SK-N-SH (cell line): ENCODE data around the gene ABO. TPM values are rescaled to one million over a fixed set of nuclear protein-coding genes. Genes with fewer than 3 reads are reported as not detected.

Experiments
- CTCF ChIA-PET: fragments of 300-600, 350-600 bp; formaldehyde crosslinking; extraction: SDS; loops from one replicate; lab custom pipeline; 2021; lab: Yijun Ruan, JAX
- POLR2A ChIA-PET: fragments of 350-600 bp; sonication (Branson Sonifier 250); formaldehyde crosslinking; extraction: SDS; loops from one replicate; lab custom pipeline; 2020; ENCODE audit warnings: antibody characterized with exemption, inconsistent platforms; lab: Yijun Ruan, JAX
- DNase-seq: peaks from one replicate; pipeline ENCODE4 v3.0.0; 2012
- H2AFZ ChIP-seq: fragments of 200-600 bp; sonication (generic); 2 replicates; pipeline ENCODE4 v1.8.1; 2016; ENCODE audit warnings: antibody characterized with exemption, mild to moderate bottlenecking, low read depth
- H3F3A ChIP-seq: fragments of 200-600 bp; sonication (generic); replicated peaks from 2 replicates; pipeline ENCODE3; 2016; ENCODE audit warnings: antibody characterized with exemption, mild to moderate bottlenecking; ENCODE audit not compliant: insufficient read depth
- H3K27ac ChIP-seq, 2 experiments: fragments of 200-500 bp in 1 of 2; fragments of 200-600 bp in 1 of 2; sonication (Bioruptor generic) in 1 of 2; sonication (generic), shearing (Covaris generic) in 1 of 2; 2 replicates each; pipeline versions ENCODE4 v1.5.1 to v1.6.1; 2014 to 2016; ENCODE audit warnings: low read depth in 2 of 2, inconsistent platforms in 1 of 2, low read length in 1 of 2, mild to moderate bottlenecking in 1 of 2, mixed read lengths in 1 of 2
- H3K27me3 ChIP-seq: fragments of 200-600 bp; sonication (generic), shearing (Covaris generic); 2 replicates; pipeline ENCODE4 v1.6.1; 2016; ENCODE audit warnings: mixed run types; ENCODE audit not compliant: insufficient read depth
- H3K36me3 ChIP-seq, 2 experiments: fragments of 200-500 bp in 1 of 2; fragments of 200-600 bp in 1 of 2; sonication (Bioruptor generic) in 1 of 2; sonication (generic) in 1 of 2; replicated peaks in 1 of 2; 2 replicates each; pipeline versions ENCODE3 to v1.5.1; 2014 to 2016; ENCODE audit warnings: low read length in 1 of 2, mild to moderate bottlenecking in 1 of 2; ENCODE audit not compliant: insufficient read depth in 2 of 2, control insufficient read depth in 1 of 2
- H3K4me1 ChIP-seq, 2 experiments: fragments of 200-500 bp in 1 of 2; fragments of 200-600 bp in 1 of 2; sonication (Bioruptor generic) in 1 of 2; sonication (generic), shearing (Covaris generic) in 1 of 2; 2 replicates each; pipeline versions ENCODE4 v1.5.1 to v1.6.1; 2014 to 2016; ENCODE audit warnings: low read depth in 1 of 2, low read length in 1 of 2, mixed run types in 1 of 2; ENCODE audit not compliant: insufficient read depth in 2 of 2, control insufficient read depth in 1 of 2
- H3K4me2 ChIP-seq: fragments of 200-600 bp; sonication (generic), shearing (Covaris generic); 2 replicates; pipeline ENCODE4 v1.6.1; 2017; ENCODE audit warnings: mixed run types
- H3K4me3 ChIP-seq, 2 experiments: fragments of 200-500 bp in 1 of 2; fragments of 200-600 bp in 1 of 2; sonication (Bioruptor generic) in 1 of 2; sonication (generic), shearing (Covaris generic) in 1 of 2; 2 replicates each; pipeline versions ENCODE4 v1.5.1 to v1.8.1; 2014 to 2016; ENCODE audit warnings: low read depth in 2 of 2, inconsistent platforms in 1 of 2, low read length in 1 of 2, mild to moderate bottlenecking in 1 of 2, mixed read lengths in 1 of 2, moderate library complexity in 1 of 2
- H3K79me2 ChIP-seq: fragments of 200-600 bp; sonication (generic); 2 replicates; pipeline ENCODE4 v1.8.1; 2017; ENCODE audit warnings: mild to moderate bottlenecking; ENCODE audit not compliant: insufficient read depth
- H3K9ac ChIP-seq: fragments of 200-600 bp; sonication (generic); 2 replicates; pipeline ENCODE4 v1.6.1; 2017; ENCODE audit warnings: mixed run types
- H3K9me2 ChIP-seq: fragments of 200-600 bp; sonication (generic); 2 replicates; pipeline ENCODE4 v1.6.1; 2017; ENCODE audit warnings: mixed run types
- H3K9me3 ChIP-seq: fragments of 200-600 bp; sonication (generic); 2 replicates; pipeline ENCODE4 v1.6.1; 2017; ENCODE audit warnings: mixed run types, mild to moderate bottlenecking, moderate library complexity
- H4K20me1 ChIP-seq: fragments of 200-600 bp; sonication (generic); 2 replicates; pipeline ENCODE4 v1.6.1; 2017; ENCODE audit warnings: mild to moderate bottlenecking, mixed run types; ENCODE audit not compliant: insufficient read depth
- CTCF ChIP-seq: fragments of 200-600 bp; sonication (generic); IDR thresholded peaks from 2 replicates; pipeline ENCODE4 v1.6.1; 2017; ENCODE audit warnings: antibody characterized with exemption, mild to moderate bottlenecking, moderate library complexity
- ELF1 ChIP-seq: IDR thresholded peaks from 2 replicates; pipeline ENCODE4 v1.4.0; 2012
- FOSL2 ChIP-seq: IDR thresholded peaks from 2 replicates; pipeline ENCODE4 v1.4.0; 2012; ENCODE audit warnings: low read depth, mild to moderate bottlenecking, moderate library complexity, borderline replicate concordance
- FOXJ3 ChIP-seq: sonication (generic); formaldehyde crosslinking; IDR thresholded peaks from 2 replicates; pipeline ENCODE4 v1.5.1; 2020; ENCODE audit warnings: mild to moderate bottlenecking, missing genetic modification reagents
- GABPA ChIP-seq: IDR thresholded peaks from 2 replicates; pipeline ENCODE4 v1.4.0; 2012; ENCODE audit warnings: low read depth, mild to moderate bottlenecking
- IRF3 ChIP-seq: fragments of 150-350 bp; IDR thresholded peaks from 2 replicates; pipeline ENCODE4 v1.6.1; 2016; ENCODE audit warnings: mild to moderate bottlenecking, low read depth, low read length
- MAX ChIP-seq: IDR thresholded peaks from 2 replicates; pipeline ENCODE4 v1.4.0; 2012; ENCODE audit warnings: low read depth
- MEF2A ChIP-seq: IDR thresholded peaks from 2 replicates; pipeline ENCODE4 v1.4.0; 2012; ENCODE audit warnings: low read depth, borderline replicate concordance
- MXI1 ChIP-seq: IDR thresholded peaks from 2 replicates; pipeline ENCODE4 v1.6.1; 2012; ENCODE audit warnings: mild to moderate bottlenecking, low read depth, low read length, improper control_type of control experiment
- NFIC ChIP-seq: IDR thresholded peaks from 2 replicates; pipeline ENCODE4 v1.4.0; 2012; ENCODE audit warnings: borderline replicate concordance
- NRF1 ChIP-seq: IDR thresholded peaks from 2 replicates; pipeline ENCODE4 v1.6.1; 2012; ENCODE audit warnings: low read depth, mild to moderate bottlenecking, low read length
- PBX3 ChIP-seq: IDR thresholded peaks from 2 replicates; pipeline ENCODE4; 2012
- POLR2AphosphoS5 ChIP-seq: IDR thresholded peaks from 2 replicates; pipeline ENCODE4 v1.6.1; 2012; ENCODE audit warnings: low read depth, low read length
- RAD21 ChIP-seq: IDR thresholded peaks from 2 replicates; pipeline ENCODE4 v1.6.1; 2012; ENCODE audit warnings: mild to moderate bottlenecking, low read length
- RXRA ChIP-seq: IDR thresholded peaks from 2 replicates; pipeline ENCODE4 v1.4.0; 2012; ENCODE audit warnings: low read depth, mild to moderate bottlenecking, borderline replicate concordance
- SIN3A ChIP-seq: IDR thresholded peaks from 2 replicates; pipeline ENCODE4 v1.6.1; 2012; ENCODE audit warnings: low read depth, mild to moderate bottlenecking, low read length, moderate library complexity, borderline replicate concordance
- SMC3 ChIP-seq: IDR thresholded peaks from 2 replicates; pipeline ENCODE4 v1.6.1; 2012; ENCODE audit warnings: low read depth, low read length, improper control_type of control experiment
- TCF12 ChIP-seq: IDR thresholded peaks from 2 replicates; pipeline ENCODE4 v1.4.0; 2012
- USF1 ChIP-seq: IDR thresholded peaks from 2 replicates; pipeline ENCODE4 v1.4.0; 2012; ENCODE audit warnings: low read depth, borderline replicate concordance
- WGBS: methylation state at CpG from one replicate; pipeline ENCODE4 v1.1.6; 2017; ENCODE audit warnings: low lambda C conversion rate; 5-methylcytosine and 5-hydroxymethylcytosine counted together
- polyA plus RNA-seq, 3 experiments: library from polyadenylated mRNA; depleted of rRNA; stranded (reverse); fragments of >200 nt; gene quantifications; 2 replicates each; pipeline ENCODE4 v1.2.3, GENCODE V29; 2012

The ABO gene
- polyA plus RNA-seq (2012; rRNA removed), result not detected in 2 replicates
- not detected in 2 replicates for polyA plus RNA-seq (2012; cell fraction: cytosol; rRNA removed)
- polyA plus RNA-seq (2012; cell fraction: nucleus; rRNA removed), result not detected in 2 replicates

GRCh38 chr9:133275105-133276000 is at the start of gene ABO:
TSS of gene ABO (minus strand) at chr9:133275201.
- ChIA-PET POLR2A (no interaction called here), CTCF (interaction anchor here (1.3 to 1.4 kb wide), 2 partner anchors 29 to 68 kb away, joined by 4 to 5 read pairs; no protein-coding TSS in a partner anchor)
- Histone ChIP-seq H3K27me3 (peaks cover 71% of the 10 kb centered on the region), H3K9me3 (no peaks in the 10 kb centered on the region), H2AFZ (no peak within 1 kb of the TSS), H3K36me3 (no peaks in the 10 kb centered on the region), H4K20me1 (no peaks in the 10 kb centered on the region), H3K27ac (no peak within 1 kb of the TSS), H3F3A (no peaks in the 10 kb centered on the region), H3K79me2 (no peaks in the 10 kb centered on the region), H3K9ac (no peak within 1 kb of the TSS), H3K4me3 (no peak within 1 kb of the TSS), H3K4me1 (no peaks in the 10 kb centered on the region)
- WGBS, result 7% methylated on average over 11 of the region's 110 CpGs
- DNase-seq, result peak; percentile 58
- no peak for TF ChIP-seq NRF1
- TF ChIP-seq MEF2A, result no peak
- TF ChIP-seq SIN3A, result no peak
- TF ChIP-seq TCF12, result no peak
- no peak for TF ChIP-seq SMC3
- no peak for TF ChIP-seq ELF1
- TF ChIP-seq PBX3, result no peak
- no peak for TF ChIP-seq FOXJ3 (CRISPR knock-in tag)
- no peak for TF ChIP-seq MXI1
- TF ChIP-seq RXRA, result no peak
- TF ChIP-seq, all 33 proteins: peak for 0
- H3K9me2 ChIP-seq, result no peaks in the 10 kb centered on the region
- no peak within 1 kb of the TSS for H3K4me2 ChIP-seq

GRCh38 chr9:133323991-133324703 is 49.1 kb upstream of the ABO start:
- H3K4me3 ChIP-seq, result no peak overlapping the region
- no peak overlapping the region for H3K27ac ChIP-seq
- H2AFZ ChIP-seq, result no peak overlapping the region
- H3K4me2 ChIP-seq, result no peak overlapping the region
- H3K9ac ChIP-seq, result no peak overlapping the region
- no peaks in the 10 kb centered on the region for H3K9me2 ChIP-seq
- H3K27me3 ChIP-seq, result no peaks in the 10 kb centered on the region
- no peaks in the 10 kb centered on the region for H3F3A ChIP-seq
- CTCF ChIA-PET, result interaction anchor here (1.1 kb wide), 1 partner anchor 20 kb away, joined by 4 read pairs; no protein-coding TSS in a partner anchor
- WGBS, result 72% methylated on average over 13 of the region's 13 CpGs
- POLR2A ChIA-PET, result no interaction called here
- no peak for DNase-seq
- H3K9me3 ChIP-seq, result no peaks in the 10 kb centered on the region
- no peaks in the 10 kb centered on the region for H3K4me1 ChIP-seq
- H3K79me2 ChIP-seq, result no peaks in the 10 kb centered on the region
- no peaks in the 10 kb centered on the region for H3K36me3 ChIP-seq
- H4K20me1 ChIP-seq, result no peaks in the 10 kb centered on the region
- TF ChIP-seq RXRA, result no peak
- no peak for TF ChIP-seq USF1
- no peak for TF ChIP-seq ELF1
- no peak for TF ChIP-seq FOSL2
- TF ChIP-seq CTCF, result no peak
- TF ChIP-seq IRF3, result no peak
- TF ChIP-seq PBX3, result no peak
- no peak for TF ChIP-seq POLR2AphosphoS5
- TF ChIP-seq GABPA, result no peak
- TF ChIP-seq MAX, result no peak
- no peak for TF ChIP-seq NFIC
- TF ChIP-seq RAD21, result no peak
